ENCODE results near the gene ARMH3. TPM values are rescaled to one million over a fixed set of nuclear protein-coding genes. Genes with fewer than 3 reads are reported as not detected.

ARMH3 gene
- total RNA-seq, 4 donors from 2014 or later: 11.9 to 18.4 (median 17.9) TPM

DNA sequence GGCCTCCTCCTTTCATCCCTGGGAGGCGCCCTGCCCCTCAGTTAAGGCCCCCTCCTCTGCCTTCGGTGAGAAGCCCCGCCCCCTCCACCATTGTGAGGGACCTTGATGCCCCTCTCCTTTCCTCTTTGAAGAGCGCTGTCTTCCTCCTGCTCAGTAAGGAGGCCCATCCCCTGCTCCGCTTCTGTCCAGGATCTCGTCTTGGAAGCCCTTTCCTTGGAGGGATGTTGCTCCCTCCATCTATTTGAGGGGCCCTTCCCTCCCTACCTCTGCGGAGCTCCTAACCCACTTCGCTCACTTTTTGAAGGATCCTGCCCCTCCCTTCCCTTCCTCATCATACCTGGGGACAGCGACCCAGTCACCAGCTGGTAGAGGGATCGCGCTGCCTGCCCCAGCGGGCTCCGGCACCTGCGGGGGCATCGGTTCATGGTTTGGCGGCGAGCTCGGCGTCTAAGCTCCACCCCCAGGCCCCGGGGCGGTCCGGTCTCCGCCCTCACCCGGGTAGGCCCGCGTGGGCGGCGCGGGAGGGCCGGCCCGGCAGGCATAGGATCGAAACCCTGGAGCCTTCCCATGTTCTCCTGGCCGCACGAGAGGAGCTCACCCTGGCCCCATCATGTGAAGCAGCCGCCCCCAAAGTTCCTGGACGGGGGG is 216.4 kb downstream of the ARMH3 start:
- TF ChIP-seq, protein P1, sequence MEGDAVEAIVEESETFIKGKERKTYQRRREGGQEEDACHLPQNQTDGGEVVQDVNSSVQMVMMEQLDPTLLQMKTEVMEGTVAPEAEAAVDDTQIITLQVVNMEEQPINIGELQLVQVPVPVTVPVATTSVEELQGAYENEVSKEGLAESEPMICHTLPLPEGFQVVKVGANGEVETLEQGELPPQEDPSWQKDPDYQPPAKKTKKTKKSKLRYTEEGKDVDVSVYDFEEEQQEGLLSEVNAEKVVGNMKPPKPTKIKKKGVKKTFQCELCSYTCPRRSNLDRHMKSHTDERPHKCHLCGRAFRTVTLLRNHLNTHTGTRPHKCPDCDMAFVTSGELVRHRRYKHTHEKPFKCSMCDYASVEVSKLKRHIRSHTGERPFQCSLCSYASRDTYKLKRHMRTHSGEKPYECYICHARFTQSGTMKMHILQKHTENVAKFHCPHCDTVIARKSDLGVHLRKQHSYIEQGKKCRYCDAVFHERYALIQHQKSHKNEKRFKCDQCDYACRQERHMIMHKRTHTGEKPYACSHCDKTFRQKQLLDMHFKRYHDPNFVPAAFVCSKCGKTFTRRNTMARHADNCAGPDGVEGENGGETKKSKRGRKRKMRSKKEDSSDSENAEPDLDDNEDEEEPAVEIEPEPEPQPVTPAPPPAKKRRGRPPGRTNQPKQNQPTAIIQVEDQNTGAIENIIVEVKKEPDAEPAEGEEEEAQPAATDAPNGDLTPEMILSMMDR (IDR thresholded peaks at IDR 0.05; ENCODE audit: low read depth): no peak

DNA sequence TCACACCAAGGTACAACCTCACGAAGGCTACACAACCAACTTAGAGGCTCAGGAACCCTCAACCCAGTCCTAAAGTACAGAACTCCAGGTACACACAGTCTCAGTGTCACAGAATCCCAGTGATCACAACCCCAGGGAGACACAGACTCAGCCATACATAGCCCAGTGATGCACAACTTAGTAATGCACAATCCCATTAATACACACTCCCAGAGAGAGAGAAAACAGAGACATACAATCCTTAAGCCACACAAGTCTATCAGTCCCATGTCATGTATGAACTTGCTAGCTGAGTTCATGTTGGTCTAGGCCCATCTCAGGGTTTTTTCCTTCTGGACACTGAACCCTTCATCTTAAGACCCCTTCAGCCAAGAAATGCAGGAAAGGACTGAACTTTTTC is 217.0 kb downstream of the ARMH3 start:
- TF ChIP-seq, protein P1 (IDR thresholded peaks at IDR 0.05; ENCODE audit: low read depth): no peak

DNA sequence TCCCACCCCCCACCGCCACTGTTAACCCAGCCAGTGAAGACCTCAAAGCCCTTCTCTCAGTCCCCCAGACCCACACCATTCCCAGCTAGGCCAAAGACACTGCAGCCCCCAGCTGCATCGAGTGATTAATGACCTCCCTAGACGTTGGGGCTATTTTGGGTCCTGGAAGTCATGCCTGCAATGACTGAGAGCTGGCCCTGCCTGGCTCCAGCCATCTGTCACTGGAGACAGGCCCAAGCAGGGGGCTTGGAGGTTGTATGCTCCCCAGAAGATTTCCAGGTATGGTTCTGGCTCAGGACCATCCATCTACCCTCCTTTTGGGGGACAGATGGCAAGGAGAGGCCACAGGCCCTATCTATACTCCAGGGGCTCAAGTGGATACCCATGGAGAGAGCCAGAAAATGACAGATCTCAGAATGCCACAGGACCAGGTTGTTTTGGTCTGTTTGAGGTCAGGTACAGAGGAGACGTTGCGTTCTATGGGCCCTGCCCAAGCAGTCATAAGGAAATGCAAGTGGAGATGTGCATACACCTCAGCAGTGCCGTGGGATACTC is 217.5 kb downstream of the ARMH3 start:
- TF ChIP-seq, protein P1 (IDR thresholded peaks at IDR 0.05; ENCODE audit: low read depth): no peak

GRCh38 chr10:101837748-101838147 is 218.2 kb downstream of the ARMH3 start:
- TF ChIP-seq, protein P1 (IDR thresholded peaks at IDR 0.05; ENCODE audit: low read depth): no peak

- TF ChIP-seq, protein P1 (IDR thresholded peaks at IDR 0.05; ENCODE audit: low read depth): no peak
Measured at GRCh38 chr10:101835362-101835761, 220.6 kb downstream of the ARMH3 start.

DNA sequence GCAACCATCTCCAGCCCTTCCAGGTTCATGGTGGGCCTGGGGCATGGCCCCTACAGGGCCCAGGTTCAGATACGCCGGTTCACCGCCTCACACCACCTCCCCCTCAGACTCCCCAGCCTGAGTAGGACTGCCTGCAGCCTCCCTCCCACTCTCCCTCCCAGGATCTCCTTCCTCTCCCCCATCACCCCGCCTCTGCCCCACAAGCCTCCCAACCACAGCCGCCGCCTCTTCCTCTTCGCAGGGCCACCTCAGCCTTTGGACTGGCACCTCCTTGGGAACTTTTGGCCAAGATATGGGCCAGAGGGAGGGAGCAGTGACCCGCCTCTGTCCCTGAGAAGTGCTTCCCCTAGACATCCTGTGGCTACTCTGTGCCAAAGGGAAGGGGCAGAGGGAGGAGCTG is 221.6 kb downstream of the ARMH3 start:
- TF ChIP-seq, protein P1 (IDR thresholded peaks at IDR 0.05; ENCODE audit: low read depth): no peak

DNA sequence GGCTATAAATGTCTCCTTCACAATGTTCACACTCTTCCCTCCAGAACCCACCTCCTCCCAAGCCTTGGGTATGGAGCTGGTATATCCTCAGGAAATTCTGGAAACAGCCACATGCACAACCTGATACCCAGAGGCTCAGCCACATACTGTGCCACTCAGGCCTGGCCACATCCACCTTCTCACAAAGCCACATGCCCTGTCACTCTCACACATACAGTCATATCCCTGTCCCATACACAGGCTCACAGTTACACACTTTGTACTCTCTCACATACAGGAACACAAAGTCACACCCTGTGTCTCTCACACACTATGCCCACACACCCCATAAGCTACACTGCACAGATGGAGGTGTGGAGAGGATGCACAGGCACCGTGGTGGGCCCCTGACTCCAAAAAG is 222.5 kb downstream of the ARMH3 start:
- TF ChIP-seq, protein P1 (IDR thresholded peaks at IDR 0.05; ENCODE audit: low read depth): no peak
